ENCODE measurements around the gene ADAMTSL2.

ADAMTSL2 gene

GRCh38 chr9:133536080-133536479 is 1.6 kb downstream of the ADAMTSL2 start:
- FAIRE-seq = no peak

DNA sequence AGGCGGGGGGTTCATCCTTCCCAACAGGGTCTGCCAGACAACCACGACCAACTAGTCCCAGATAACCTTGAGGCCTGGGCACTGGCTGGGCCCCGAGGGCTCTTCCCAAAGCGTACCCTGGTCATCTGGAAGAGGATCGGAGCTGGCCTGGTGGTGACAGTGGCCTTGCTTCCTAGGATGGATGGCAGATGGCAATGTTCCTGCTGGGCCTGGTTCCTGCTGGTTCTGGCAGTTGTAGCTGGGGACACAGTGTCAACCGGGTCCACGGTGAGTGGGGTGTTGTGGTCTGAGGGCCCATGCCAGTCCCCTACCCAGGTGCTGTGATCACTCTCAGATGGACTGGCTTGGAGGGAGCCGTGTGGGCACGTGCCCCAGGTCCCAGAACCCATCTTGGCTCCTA is 2.0 kb downstream of the ADAMTSL2 start:
- no peak for FAIRE-seq

DNA sequence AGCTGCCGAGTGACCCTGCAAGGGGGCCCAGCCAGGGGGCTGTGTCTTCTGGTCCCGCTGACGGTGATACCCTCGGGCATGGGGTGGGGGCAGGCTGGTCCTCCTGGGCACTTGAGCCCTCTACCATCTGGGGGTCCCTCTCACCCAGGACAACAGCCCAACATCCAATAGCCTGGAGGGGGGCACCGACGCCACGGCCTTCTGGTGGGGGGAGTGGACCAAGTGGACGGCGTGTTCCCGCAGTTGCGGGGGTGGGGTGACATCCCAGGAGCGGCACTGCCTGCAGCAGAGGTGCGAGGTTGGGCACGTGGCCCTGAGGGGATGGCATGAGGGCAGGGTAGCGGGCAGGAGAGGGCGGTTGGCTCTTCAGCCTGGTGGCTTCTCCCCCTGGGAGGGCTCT is 2.8 kb downstream of the ADAMTSL2 start:
- FAIRE-seq = no peak

GRCh38 chr9:133538176-133538575 is 3.7 kb downstream of the ADAMTSL2 start:
- FAIRE-seq = no peak

- FAIRE-seq = no peak
Observed at GRCh38 chr9:133538851-133539833, 4.6 kb downstream of the ADAMTSL2 start.

DNA sequence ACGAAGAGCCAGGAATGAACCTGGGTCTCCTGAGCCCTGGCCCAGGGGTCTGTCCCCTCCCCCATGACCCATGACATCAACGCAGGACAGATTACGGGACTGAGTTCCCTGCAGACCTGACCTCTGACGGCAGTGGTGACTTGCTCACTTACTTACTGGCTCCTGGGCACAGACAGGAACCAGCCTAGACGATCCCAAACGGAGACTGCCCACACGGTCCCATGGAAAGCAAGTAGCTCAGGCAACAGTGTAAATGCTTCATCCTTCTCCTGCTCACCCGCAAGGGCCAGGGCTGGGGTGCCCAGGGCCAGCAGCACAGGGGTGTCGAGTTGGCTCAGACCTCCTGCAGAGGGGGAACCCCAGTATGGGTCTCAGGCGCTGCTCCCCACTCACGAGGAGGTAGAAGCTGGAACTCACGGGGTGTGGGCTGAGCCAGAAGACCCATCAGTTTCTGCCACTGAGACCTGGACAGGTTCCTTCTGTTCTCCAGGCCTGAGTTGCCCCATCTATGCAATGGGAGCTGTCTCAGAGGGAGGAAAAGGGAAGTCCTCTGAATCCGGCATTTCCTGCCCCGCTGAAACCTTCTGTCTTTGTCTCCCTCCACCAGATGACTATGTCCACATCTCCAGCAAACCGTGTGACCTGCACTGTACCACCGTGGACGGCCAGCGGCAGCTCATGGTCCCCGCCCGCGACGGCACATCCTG is 5.6 kb downstream of the ADAMTSL2 start:
- no peak for FAIRE-seq

DNA sequence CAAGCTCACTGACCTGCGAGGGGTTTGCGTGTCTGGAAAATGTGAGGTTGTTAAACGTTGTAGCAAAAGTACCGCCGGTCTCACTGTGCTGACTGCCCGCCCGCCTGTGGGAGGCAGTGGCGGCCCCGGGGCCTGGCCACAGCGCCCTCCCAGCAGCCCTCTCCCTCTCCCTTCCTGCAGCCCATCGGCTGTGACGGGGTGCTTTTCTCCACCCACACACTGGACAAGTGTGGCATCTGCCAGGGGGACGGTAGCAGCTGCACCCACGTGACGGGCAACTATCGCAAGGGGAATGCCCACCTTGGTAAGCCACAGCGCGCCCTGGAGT is 6.2 kb downstream of the ADAMTSL2 start:
- no peak for FAIRE-seq

GRCh38 chr9:133542002-133542401 is 7.5 kb downstream of the ADAMTSL2 start:
- no peak for FAIRE-seq

DNA sequence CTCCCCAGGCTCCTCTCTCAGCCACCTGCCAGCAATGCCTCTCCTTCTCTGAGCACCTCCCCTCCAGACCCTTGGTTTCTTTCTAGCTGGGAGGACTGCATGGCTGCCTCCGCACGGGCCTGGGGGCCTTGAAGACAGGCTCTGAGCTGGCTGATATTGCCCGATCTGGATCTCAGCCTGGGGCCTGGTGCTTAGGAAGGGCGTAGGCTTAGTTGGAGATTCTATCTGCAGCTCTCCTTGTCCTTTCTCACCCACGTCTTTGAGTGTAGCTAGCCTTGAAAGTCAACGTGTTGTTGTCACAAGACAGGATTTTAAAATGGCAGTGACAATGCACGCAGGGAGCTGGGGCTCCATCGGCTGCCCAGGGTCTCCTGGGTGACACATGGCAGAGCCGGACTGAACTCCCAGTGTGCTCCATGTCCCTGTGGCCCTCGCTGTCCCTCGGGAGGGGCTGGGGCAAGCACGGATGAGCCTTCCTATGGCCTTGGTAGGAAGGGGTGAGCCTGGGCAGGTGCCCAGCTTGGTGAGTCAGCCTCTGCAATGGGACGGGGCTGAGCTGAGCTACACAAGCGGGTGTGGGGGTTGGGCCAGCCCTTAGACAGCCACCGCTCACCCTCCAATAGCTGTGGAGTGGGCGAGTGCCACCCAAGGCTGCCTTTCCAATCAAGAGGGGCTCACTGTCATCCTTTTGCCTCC is 9.4 kb downstream of the ADAMTSL2 start:
- FAIRE-seq = no peak

DNA sequence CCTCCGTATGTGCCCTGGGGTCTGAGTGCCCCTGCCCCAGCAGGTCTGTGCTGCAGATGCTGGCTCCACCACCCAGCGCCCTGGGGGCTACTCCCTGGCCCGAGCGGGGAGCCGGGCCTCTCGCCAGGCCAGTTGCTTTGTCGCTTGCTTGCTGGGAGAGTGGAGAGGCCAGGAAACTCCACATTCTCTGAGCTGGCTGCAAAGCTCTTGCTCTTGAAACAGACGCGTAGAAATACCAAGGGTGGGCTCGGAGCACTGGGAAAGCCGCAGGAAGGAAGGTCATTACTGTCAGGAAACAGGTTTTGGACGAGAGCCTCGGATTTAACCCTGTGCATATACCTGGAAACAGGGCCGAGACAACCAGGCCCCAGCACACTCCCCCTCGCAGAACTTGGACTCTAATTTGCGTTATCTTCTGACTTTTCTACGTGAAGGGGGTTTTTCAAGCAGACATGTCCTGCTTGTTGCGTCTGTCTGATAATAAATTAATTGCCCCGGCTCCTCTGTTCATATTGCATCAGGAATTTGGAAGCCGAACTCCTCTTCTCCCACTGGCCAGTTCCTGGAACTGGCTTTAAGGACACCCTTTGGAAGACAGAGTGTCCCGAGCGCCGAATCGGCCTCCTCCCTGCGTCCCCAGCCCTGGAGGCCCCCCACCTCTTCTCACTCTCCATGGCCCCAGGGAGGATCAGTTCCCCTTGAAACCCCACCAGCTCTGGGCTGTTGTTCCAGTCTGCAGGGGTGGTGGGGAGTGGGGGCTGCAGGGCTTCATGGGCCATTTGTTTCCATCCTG is 11.2 kb downstream of the ADAMTSL2 start:
- no peak for FAIRE-seq

DNA sequence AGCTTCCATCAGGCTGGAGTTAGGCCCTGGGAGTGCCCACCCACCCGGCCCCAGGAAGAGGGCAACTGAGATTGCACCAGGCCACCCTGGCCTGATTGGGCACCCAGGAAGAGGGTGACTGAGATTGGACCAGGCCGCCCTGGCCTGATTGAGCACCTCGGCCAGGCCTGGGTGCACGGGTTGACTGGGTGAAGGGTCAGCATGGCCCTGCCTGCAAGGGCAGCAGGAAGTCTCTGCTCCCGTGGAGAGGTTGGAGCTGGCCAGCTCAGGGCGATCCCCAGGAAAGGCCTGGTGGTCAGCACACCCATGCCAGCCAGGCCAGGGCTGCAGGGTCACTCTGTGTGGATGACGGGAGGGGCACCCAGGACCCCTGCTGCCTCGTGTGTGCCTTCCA is 11.8 kb downstream of the ADAMTSL2 start:
- no peak for FAIRE-seq

- FAIRE-seq = no peak
Observed at GRCh38 chr9:133547116-133547515, 12.6 kb downstream of the ADAMTSL2 start.

GRCh38 chr9:133551446-133551845 is 16.9 kb downstream of the ADAMTSL2 start:
- no peak for FAIRE-seq

DNA sequence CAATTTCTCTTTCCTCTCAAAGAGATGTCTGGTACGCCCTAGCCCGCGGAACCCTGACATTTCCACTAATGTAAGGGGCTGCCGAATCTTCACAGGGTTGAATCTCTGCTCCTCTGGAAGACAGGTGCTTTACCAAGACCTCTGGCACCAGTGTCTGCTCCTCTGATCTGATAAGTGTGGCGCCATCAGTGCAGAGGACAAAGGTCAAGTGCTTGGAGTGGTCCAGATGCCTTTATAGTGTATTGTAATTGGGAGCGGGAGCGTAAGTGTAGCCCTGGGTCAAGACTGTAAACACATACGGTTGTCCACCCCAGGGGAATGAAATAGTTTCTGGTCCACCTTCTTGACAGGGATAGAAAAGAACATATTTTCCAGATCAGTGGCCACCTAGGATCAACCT is 17.7 kb downstream of the ADAMTSL2 start:
- no peak for FAIRE-seq

- no peak for FAIRE-seq
Observed at GRCh38 chr9:133553123-133553522, 18.6 kb downstream of the ADAMTSL2 start.

DNA sequence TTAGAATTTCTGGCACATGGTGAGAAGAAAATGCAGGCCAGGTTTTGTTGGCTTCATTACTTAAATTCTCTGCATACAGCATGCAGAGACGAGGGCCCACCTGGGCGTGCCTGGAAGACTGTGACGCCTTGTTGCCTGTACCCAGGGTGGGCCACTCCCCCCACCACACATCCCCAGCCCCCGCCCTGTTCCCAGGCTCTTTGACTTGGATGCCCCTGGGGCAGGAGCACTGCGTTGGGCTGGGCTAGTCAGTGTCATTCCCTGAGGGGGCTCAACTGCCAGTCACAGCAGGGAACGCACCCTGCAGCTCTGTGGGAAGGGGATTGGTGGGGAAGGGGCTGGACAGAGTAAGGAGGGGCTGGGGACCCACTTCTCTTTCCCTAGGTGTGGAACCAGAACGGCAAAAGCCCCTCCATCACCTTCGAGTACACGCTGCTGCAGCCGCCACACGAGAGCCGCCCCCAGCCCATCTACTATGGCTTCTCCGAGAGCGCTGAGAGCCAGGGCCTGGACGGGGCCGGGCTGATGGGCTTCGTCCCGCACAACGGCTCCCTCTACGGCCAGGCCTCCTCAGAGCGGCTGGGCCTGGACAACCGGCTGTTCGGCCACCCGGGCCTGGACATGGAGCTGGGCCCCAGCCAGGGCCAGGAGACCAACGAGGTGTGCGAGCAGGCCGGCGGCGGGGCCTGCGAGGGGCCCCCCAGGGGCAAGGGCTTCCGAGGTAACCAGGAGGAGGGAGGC is 19.6 kb downstream of the ADAMTSL2 start:
- no peak for FAIRE-seq

GRCh38 chr9:133554729-133555128 is 20.2 kb downstream of the ADAMTSL2 start:
- FAIRE-seq = no peak

DNA sequence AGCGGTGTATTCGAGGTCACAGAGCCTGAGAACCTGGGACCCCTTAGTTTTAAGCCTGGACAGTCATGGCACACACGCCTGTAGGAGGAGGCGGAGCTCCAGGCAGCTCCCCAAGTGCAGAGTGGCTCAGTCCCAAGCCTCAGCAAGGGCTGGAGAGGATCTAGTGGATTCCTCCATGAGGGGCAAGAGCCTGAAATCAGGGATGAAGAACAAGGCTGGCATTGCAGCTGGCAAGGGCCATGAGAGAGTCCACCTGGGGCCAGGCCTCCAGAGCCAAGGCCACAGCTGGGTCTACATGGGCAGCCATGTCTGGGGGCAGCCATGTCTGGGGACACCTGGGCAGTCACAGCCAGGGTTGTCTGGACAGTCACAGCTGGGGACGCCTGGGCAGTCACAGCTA is 21.9 kb downstream of the ADAMTSL2 start:
- no peak for FAIRE-seq

DNA sequence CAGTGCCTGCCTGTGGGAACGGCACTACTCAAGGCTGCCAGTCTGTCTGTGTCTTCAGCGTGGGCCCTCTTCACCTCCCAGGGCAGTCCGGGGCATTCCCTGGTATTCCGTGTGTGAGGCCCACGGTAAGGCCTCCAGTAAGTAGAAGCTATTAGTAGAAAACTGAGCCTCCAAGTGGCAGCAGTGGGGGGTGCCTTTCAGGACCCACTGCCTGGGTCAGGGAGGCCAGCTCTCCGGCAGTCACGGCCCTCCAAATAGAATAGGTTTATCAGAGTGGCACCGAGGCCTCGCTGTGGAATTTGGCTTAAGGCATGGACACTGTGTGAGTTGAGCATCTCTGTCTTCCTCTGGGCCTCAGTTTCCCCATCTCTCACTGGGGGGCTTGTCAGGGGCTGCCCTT is 23.1 kb downstream of the ADAMTSL2 start:
- FAIRE-seq = no peak

DNA sequence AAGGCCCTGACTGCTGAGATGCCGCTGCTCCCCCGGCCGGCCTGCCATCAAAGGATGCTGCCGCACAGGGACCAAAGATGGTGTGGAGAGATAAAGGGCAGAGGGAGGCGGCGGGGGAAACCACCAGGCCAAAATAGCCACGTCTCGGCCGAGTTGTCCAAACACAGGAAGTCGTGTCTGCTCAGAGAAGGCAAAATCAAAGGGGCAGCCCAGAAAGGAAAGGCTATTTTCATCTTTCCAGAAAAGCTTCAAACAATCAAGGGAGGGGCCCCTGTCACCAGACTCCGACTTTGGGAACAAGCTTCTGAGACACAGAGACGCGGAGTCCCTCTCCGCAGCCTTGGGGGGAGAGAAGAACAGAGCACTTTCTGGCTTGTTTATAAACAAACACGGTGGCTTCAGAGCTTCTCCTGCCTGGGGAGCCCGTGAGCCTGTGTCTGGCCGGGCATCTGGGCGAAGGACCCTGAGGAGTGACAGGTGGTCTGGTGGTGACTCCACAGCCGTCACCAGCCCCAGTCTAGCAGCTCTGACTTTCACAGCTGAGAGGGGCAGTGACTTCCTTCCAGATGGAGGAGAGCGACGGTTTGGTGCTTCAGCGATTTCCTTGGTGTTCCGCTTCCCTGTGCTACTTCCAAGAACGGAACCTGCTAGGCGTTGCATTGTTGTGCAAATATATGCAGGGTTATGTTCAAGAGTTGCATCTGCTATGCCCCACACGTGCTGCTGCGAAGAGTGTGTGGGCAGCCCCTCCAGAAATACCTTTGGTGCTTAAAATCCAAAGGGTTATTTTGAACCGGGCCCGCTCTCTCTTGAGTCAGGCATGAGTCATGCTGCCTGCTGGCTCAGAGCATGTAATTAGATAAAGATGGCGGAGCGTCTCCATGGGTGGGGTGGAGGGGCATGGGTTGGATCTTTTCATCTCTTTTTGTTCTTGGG is 24.0 kb downstream of the ADAMTSL2 start:
- no peak for FAIRE-seq

DNA sequence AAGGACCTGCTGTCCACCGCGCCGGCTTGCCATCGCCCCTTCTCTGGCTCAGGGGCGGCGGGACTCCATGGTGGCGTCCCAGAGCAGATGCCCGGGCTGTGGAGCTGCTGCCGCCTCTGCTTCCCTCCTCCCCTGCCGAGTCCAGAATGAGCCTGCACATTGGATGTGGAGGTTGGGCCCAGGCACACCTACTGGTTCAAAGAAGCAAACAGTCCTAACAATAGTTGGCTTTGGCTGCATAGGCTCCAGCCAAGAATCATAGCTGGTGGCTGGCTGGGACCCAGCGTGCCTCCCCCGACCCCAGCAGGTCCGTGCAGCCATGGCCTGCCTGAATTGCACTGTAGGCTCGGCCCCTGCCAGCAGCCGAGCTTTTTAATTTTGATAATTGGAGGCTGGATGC is 25.8 kb downstream of the ADAMTSL2 start:
- no peak for FAIRE-seq

Measured in endometrium (tissue), 2 donors.